ENCODE measurements around the gene SDCCAG8.

- no peak for TF ChIP-seq CTCF (IDR thresholded peaks at IDR 0.05)
- TF ChIP-seq POLR2A (IDR thresholded peaks at IDR 0.05) = no peak
- no peak for TF ChIP-seq POLR2AphosphoS5 (IDR thresholded peaks at IDR 0.05)
Measured at GRCh38 chr1:243513726-243514491, 258.1 kb downstream of the SDCCAG8 start.
